Stimulated activated CD4-positive, alpha-beta T cell treated with anti-CD3 and anti-CD28 coated beads, Interleukin-4, amount 100 ng/mL, for 1 hour (primary cell): Measurements from ENCODE around the gene TNPO3.

Experiments used
- DNase-seq: peaks from one replicate; pipeline ENCODE4 v3.0.0-alpha.2; 2020

The TNPO3 gene

GRCh38 chr7:129054438-129055293 lies at the start of gene TNPO3:
TSS of gene TNPO3 (minus strand) at chr7:129055111. CDS start at chr7:129054770, 341 bp downstream.
- DNase-seq, result peak; percentile 91

DNA sequence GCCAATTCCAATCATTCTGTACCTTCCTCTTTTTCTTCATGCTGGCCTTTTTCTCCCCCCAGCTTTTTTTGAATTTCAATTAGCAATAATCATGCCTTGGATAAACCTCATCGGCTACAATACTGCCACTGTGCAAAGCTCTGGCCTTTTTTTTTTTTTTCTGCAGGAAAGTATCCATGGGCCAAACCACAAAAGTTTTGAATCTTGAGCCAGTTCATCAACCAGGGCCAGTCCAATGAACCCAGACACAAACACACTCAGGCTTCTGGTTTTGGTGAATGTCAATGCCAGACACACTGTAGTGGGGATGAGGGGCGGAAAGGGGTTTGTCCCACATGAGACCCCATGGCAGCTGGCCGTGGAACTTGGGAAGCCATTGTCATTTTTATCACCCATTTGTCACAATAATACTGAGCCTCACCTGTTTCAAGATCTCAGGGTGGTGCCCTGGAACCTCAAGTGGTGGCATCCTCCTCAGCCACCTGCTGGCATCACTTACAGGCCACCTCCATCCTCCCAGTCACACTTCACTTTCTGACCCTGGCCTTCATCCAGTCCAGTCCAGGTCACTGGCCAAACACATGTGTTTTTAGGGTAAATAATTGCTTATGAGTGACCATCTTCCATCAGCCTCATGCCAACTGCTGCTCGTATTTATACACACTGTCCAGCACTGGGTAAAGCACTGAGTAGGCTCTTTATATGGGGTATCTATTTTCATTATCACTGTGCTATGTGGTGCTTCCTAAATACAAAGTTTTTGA lies 48.8 kb upstream of the TNPO3 start:
- no peak for DNase-seq

DNA sequence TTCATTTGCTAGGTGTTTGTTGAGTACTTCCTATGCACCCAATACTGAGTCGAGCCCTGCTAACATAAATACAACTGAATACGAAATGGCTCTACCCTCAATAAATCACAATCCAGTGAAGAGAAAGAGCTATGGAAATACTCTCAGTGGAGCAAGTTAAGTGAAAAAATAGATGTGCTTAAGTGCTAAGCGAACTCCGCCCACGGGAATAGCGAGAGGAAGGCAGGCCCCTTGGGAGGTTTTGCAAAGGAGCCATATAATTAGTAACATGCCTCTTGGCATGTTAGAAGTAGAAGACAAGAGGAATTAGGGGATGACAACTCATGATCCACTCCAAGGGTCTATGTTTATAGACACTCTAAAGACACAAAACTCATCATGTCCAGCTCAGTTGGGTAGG lies 46.8 kb upstream of the TNPO3 start:
- no peak for DNase-seq

GRCh38 chr7:129100827-129101166 lies 45.9 kb upstream of the TNPO3 start:
- DNase-seq, result no peak

GRCh38 chr7:129098409-129099084 lies 43.6 kb upstream of the TNPO3 start:
- no peak for DNase-seq

DNA sequence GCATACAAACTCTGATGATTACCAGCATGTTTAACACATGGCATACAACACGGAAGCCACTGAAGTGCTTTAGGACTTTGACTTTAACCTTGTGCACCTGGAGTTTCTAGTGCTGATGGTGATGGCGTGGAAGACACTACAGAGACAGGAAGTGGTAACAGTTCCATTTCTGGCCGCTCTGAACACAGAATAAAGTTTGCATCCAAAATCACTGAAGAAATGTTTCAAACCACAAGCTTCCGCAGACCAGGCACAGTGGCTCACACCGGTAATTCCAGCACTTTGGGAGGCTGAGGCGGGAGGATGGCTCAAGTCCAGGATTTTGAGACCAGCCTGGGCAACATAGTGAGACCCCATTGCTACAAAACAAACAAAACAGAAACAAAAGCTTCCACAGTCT lies 40.3 kb upstream of the TNPO3 start:
- no peak for DNase-seq

DNA sequence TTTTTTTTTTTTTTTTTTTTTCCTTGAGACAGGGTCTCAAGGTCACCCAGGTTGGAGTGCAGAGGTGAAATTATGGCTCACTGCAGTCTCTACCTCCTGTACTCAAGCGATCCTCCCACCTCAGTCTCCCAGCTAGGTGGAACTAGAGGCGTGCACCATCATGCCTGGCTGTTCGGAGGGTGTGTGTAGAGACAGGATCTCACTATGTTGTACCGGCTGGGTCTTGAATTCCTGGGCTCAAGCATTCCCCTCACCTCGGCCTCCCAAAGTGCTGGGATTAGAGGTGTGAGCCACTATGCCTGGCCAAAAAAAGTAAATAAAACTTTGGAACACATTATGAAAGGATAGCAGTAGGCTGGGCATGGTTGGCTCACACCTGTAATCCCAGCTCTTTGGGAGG lies 39.6 kb upstream of the TNPO3 start:
- DNase-seq, result no peak

GRCh38 chr7:129093867-129094456 lies 39.1 kb upstream of the TNPO3 start:
- no peak for DNase-seq

DNA sequence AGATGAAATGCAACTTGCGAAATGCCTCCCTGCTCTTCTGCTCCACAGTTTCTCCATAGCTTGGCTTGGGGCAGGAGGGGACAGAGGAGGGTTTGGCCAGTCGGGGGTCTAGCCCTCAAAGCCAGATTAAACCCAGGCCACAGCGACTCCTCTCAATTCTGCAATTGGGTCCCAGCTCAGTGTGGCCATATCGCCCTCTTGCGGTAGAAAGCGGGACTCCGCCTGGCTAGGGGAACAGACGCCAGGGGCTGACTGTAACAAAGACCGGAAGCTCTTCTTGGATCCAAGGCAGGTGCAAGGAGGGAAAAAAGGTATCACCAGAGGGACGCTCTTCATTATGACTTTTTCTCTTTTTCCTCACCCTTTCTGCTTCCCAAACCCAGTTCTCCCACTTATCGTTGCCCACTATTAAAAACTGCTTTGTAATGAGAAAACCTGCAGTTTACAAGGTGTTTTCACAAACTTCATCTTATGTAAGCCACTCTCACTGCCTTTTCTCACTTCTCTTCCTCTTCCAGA lies 36.6 kb upstream of the TNPO3 start:
- DNase-seq, result peak; percentile 89

DNA sequence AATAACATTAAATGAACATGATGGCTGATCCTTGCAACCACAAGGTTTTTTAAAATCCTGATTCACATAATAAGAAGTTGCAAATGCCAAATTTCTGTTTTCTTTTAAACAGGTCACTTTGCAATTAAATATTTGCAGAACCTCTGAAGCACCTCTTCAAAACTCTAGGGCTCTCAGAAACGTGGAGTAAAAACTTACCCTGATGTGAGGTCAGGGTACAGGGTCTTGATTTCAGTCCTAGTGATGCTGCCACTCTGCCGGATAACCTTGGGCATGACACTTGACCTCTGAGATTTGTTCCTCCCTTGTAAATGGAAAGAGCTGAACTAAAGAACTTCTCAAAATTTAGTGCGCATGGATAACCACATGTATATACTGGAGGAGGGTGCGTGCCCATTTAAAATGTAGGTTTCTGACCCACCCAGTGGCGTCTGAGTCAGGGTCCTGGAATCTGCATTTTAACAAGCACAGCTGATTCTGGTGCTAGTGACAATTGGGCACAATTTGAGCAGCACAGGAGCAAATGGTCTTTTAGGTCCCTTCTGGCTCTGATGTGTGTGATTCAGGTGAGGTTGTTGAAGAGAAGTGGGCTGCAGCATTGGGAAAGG lies 35.5 kb upstream of the TNPO3 start:
- DNase-seq, result no peak

- DNase-seq, result no peak
Measured at GRCh38 chr7:129089521-129090212, 34.8 kb upstream of the TNPO3 start.

- no peak for DNase-seq
Measured at GRCh38 chr7:129084801-129085551, 30.1 kb upstream of the TNPO3 start.

- no peak for DNase-seq
Measured at GRCh38 chr7:129083525-129083924, 28.6 kb upstream of the TNPO3 start.

GRCh38 chr7:129078455-129078854 lies 23.5 kb upstream of the TNPO3 start:
- DNase-seq, result no peak

DNA sequence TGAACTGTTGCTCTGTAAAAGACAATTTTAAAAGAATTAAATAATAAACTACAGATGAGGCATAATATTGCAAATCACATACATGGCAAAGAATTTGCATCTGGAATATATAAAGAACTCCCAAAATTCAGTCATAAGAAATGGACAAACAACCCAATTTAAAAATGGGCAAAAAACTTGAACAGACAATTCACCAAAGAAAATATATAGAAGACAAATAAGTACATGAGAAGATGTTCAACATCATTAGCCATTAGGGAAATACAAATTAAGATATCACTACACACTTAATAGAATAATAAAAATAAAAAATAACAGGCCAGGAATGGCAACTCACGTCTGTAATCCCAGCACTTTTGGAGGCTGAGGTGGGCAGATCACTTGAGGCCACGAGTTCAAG lies 22.0 kb upstream of the TNPO3 start:
- no peak for DNase-seq

- DNase-seq, result no peak
Measured at GRCh38 chr7:129074994-129075393, 20.1 kb upstream of the TNPO3 start.

- DNase-seq, result no peak
Measured at GRCh38 chr7:129074361-129074871, 19.5 kb upstream of the TNPO3 start.

- DNase-seq, result no peak
Measured at GRCh38 chr7:129073738-129074137, 18.8 kb upstream of the TNPO3 start.

- DNase-seq, result no peak
Measured at GRCh38 chr7:129073204-129073603, 18.3 kb upstream of the TNPO3 start.

DNA sequence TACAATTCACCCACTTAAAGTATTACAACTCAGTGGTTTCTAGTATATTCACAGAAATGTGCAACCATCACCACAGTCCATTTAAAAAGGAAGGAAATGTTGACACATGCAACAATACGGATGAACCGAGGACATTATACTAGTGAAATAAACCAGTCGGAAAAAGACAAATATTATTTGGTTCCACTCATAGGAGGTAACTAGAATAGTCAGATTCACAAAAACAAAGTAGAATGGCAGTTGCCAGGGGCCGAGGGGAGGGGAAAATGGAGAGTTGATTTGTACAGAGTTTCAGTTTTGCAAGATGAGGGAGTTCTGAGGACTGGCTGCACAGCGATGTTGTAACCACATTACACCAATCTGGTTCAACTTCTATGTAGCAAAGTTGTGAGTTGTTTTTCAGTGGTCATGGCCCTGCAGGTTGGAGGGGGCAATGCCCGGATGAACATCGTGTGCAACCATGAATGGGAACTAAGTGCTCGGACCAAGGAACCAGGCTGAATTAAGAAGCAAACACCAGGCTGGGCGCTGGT lies 17.6 kb upstream of the TNPO3 start:
- no peak for DNase-seq

DNA sequence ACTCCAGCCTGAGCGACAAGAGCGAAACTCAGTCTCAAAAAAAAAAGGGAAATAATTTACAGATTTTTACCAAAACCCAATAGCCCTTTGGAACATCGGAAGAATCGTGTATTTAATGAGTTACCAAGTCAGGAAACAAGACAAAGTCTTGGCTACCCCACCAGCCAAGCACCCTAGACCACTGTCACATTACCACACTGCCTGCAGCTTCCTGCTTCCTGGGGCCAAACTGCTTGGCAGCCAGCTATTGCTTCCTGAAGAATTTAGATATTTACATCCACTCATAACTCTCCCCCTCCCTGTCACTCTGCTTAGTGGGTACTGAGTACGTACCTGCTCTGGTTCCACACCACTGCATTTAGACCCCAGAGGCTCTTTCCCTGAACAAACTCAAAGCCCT lies 14.1 kb upstream of the TNPO3 start:
- DNase-seq, result no peak
